Body of pancreas (tissue), 4 donors: Measurements from ENCODE around the gene GSDME.

ENCODE experiments used
- POLR2A ChIP-seq, 3 donors: fragments of 450-650 bp; IDR thresholded peaks; one replicate each; pipeline ENCODE4 v1.6.1; 2016; ENCODE audit warnings: antibody characterized with exemption in 3 of 3, mild to moderate bottlenecking in 2 of 3
- TF ChIP-seq, protein P1 (sequence below), 7 experiments: fragments of 450-650 bp in 4 of 7; fragments of 200-600 bp in 3 of 7; sonication (generic) in 3 of 7; IDR thresholded peaks; one replicate each; pipeline ENCODE4 v1.5.1; 2016 to 2019; ENCODE audit warnings: antibody characterized with exemption in 7 of 7

DNA sequence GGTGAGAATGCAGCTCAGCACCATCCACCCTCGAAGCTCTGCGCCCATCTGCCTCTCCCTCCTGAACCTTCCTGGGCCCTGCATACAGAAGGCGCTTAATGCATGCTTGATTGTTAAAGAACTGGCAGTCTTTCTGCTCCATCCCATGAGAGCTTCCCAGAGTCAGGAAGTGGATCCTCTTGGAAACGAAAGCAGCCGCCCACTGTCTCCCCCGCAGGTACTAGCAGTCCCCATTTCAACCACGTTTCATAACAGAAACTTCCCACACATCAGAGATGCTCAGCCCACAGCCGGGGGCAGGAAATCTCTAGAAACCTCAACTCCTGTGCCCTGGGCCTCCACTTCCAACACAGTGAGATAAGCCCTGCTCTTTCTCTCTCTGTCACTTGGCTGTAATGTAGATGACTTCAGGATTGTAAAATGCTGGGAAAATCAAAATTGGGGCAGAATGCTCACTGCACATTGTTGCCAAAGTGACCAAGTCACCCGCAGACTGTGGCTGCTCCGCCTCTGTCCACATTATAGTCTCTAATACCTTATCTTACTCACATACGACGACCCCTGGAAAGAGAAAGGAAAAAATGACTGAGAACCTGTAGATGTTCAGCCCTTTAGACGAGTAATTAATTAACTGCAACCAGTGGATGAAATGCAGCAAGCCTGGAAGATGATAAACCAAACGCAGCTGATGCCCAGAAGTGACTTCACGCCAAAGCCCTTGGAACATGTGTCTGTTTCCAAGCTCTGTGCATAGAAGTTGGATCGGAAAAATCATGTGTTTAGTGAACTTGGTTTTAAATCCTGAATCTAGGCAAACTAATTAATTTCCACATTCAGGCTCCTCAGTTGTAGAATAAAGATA is 28.5 kb downstream of the GSDME start:
- TF ChIP-seq, protein P1, sequence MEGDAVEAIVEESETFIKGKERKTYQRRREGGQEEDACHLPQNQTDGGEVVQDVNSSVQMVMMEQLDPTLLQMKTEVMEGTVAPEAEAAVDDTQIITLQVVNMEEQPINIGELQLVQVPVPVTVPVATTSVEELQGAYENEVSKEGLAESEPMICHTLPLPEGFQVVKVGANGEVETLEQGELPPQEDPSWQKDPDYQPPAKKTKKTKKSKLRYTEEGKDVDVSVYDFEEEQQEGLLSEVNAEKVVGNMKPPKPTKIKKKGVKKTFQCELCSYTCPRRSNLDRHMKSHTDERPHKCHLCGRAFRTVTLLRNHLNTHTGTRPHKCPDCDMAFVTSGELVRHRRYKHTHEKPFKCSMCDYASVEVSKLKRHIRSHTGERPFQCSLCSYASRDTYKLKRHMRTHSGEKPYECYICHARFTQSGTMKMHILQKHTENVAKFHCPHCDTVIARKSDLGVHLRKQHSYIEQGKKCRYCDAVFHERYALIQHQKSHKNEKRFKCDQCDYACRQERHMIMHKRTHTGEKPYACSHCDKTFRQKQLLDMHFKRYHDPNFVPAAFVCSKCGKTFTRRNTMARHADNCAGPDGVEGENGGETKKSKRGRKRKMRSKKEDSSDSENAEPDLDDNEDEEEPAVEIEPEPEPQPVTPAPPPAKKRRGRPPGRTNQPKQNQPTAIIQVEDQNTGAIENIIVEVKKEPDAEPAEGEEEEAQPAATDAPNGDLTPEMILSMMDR (IDR thresholded peaks at IDR 0.05), result no peak
- no peak for TF ChIP-seq POLR2A (IDR thresholded peaks at IDR 0.05)
